Vagina (tissue), 2 donors: ENCODE measurements around the gene SLC46A1. TPM values are rescaled to one million over a fixed set of nuclear protein-coding genes. Genes with fewer than 3 reads are reported as not detected.
"Not testable (repeated sequence)": the region's sequence is repeated elsewhere in the genome, so short reads cannot be mapped to it uniquely, and the experiment has no call there.

Experiments
- DNase-seq, 2 donors: peaks; one replicate each; pipeline ENCODE4 v3.0.0-alpha.2; 2017; ENCODE audit errors: extremely low spot score in 2 of 2
- H3K27ac ChIP-seq: fragments of 200-600 bp; sonication (generic); one replicate; pipeline ENCODE4 v1.5.1; 2019
- H3K27me3 ChIP-seq: fragments of 200-600 bp; sonication (generic); one replicate; pipeline ENCODE4 v1.5.1; 2019
- H3K36me3 ChIP-seq, 2 donors: fragments of 200-600 bp; sonication (generic); one replicate each; pipeline ENCODE4 v1.5.1; 2017 to 2019
- H3K4me1 ChIP-seq: fragments of 200-600 bp; sonication (generic); one replicate; pipeline ENCODE4 v1.5.1; 2019
- H3K4me3 ChIP-seq, 2 donors: fragments of 200-600 bp; sonication (generic); 1 replicate in 1 of 2; 2 replicates in 1 of 2; pipeline ENCODE4 v1.5.1; 2016 to 2019
- H3K9me3 ChIP-seq: fragments of 200-600 bp; sonication (generic); one replicate; pipeline ENCODE4 v1.5.1; 2019
- CTCF ChIP-seq, 3 experiments: fragments of 450-650 bp in 2 of 3; fragments of 200-600 bp in 1 of 3; sonication (generic) in 1 of 3; IDR thresholded peaks; one replicate each; pipeline ENCODE4 v1.5.1; 2017 to 2019; ENCODE audit warnings: antibody characterized with exemption in 3 of 3, mild to moderate bottlenecking in 2 of 3, moderate library complexity in 2 of 3
- POLR2A ChIP-seq, 2 donors: fragments of 450-650 bp; IDR thresholded peaks; one replicate each; pipeline ENCODE4 v1.6.1; 2017; ENCODE audit warnings: antibody characterized with exemption in 2 of 2, mild to moderate bottlenecking in 2 of 2, moderate library complexity in 2 of 2
- POLR2AphosphoS5 ChIP-seq, 2 donors: sonication (generic); formaldehyde crosslinking; IDR thresholded peaks; one replicate each; pipeline ENCODE4 v1.9.0; 2017; ENCODE audit warnings: antibody characterized with exemption in 2 of 2, mild to moderate bottlenecking in 2 of 2, low read depth in 1 of 2; ENCODE audit not compliant: insufficient read depth in 1 of 2
- intact Hi-C: fragments of 100-400 bp; cut with DNase I; formaldehyde crosslinking; loops from one replicate; pipeline ENCODE4 v1.15.1; 2023
- total RNA-seq: library from RNA; depleted of rRNA; stranded (reverse); fragments of >200 nt; gene quantifications from one replicate; pipeline ENCODE4 v1.2.3, GENCODE V29; 2016

The SLC46A1 gene
- total RNA-seq, 1 donor from 2014 or later = 13.8 TPM

- Histone ChIP-seq H3K27ac (no peak overlapping the region), H3K27me3 (no peaks in the 10 kb centered on the region), H3K36me3 (no peaks in the 10 kb centered on the region), H3K4me1 (no peaks in the 10 kb centered on the region), H3K9me3 (no peaks in the 10 kb centered on the region), H3K4me3 (no peak overlapping the region)
- DNase-seq = no peak
- no peak for TF ChIP-seq CTCF (IDR thresholded peaks at IDR 0.05)
- no peak for TF ChIP-seq POLR2AphosphoS5 (IDR thresholded peaks at IDR 0.05; ENCODE audit: insufficient read depth in 1 of 2, low read depth in 1 of 2)
- TF ChIP-seq POLR2A (IDR thresholded peaks at IDR 0.05) = no peak
- intact Hi-C loops = no loop called here
Measured at GRCh38 chr17:28433721-28434120, 27.7 kb upstream of the SLC46A1 start.

- H3K36me3 ChIP-seq, intact Hi-C loops, DNase-seq, H3K27me3 ChIP-seq, H3K4me3 ChIP-seq, H3K9me3 ChIP-seq, H3K4me1 ChIP-seq, H3K27ac ChIP-seq: not testable (repeated sequence)
Measured at GRCh38 chr17:28427982-28428381, 22.0 kb upstream of the SLC46A1 start.

- H3K27me3 ChIP-seq = no peaks in the 10 kb centered on the region
- H3K4me1 ChIP-seq = no peaks in the 10 kb centered on the region
- H3K4me3 ChIP-seq = no peak overlapping the region
- H3K9me3 ChIP-seq = no peaks in the 10 kb centered on the region
- intact Hi-C loops = no loop called here
- DNase-seq = no peak
- H3K36me3 ChIP-seq = no peaks in the 10 kb centered on the region
- TF ChIP-seq POLR2AphosphoS5 (IDR thresholded peaks at IDR 0.05; ENCODE audit: insufficient read depth in 1 of 2, low read depth in 1 of 2) = no peak
- no peak for TF ChIP-seq POLR2A (IDR thresholded peaks at IDR 0.05)
- TF ChIP-seq CTCF (IDR thresholded peaks at IDR 0.05) = no peak
- no peak overlapping the region for H3K27ac ChIP-seq
Measured at GRCh38 chr17:28427371-28427770, 21.4 kb upstream of the SLC46A1 start.

- H3K27ac ChIP-seq = no peak overlapping the region
- H3K4me1 ChIP-seq = no peaks in the 10 kb centered on the region
- H3K4me3 ChIP-seq = no peak overlapping the region
- DNase-seq = no peak
- H3K36me3 ChIP-seq = no peaks in the 10 kb centered on the region
- no peaks in the 10 kb centered on the region for H3K9me3 ChIP-seq
- no peaks in the 10 kb centered on the region for H3K27me3 ChIP-seq
- no peak for TF ChIP-seq CTCF (IDR thresholded peaks at IDR 0.05)
- TF ChIP-seq POLR2AphosphoS5 (IDR thresholded peaks at IDR 0.05; ENCODE audit: insufficient read depth in 1 of 2, low read depth in 1 of 2) = no peak
- intact Hi-C loops = no loop called here
Measured at GRCh38 chr17:28426081-28426519, 20.1 kb upstream of the SLC46A1 start.

- no peaks in the 10 kb centered on the region for H3K27me3 ChIP-seq
- no peak overlapping the region for H3K4me3 ChIP-seq
- no peaks in the 10 kb centered on the region for H3K4me1 ChIP-seq
- H3K9me3 ChIP-seq = no peaks in the 10 kb centered on the region
- no peak overlapping the region for H3K27ac ChIP-seq
- TF ChIP-seq POLR2AphosphoS5 (IDR thresholded peaks at IDR 0.05; ENCODE audit: insufficient read depth in 1 of 2, low read depth in 1 of 2) (no peak), POLR2A (IDR thresholded peaks at IDR 0.05) (no peak), CTCF (IDR thresholded peaks at IDR 0.05) (no peak)
- no peaks in the 10 kb centered on the region for H3K36me3 ChIP-seq
- no peak for DNase-seq
- intact Hi-C loops = no loop called here
Measured at GRCh38 chr17:28425206-28425605, 19.2 kb upstream of the SLC46A1 start.
